ENCODE measurements around the gene CEPT1. TPM values are rescaled to one million over a fixed set of nuclear protein-coding genes. Genes with fewer than 3 reads are reported as not detected.
"Not testable (repeated sequence)": the region's sequence is repeated elsewhere in the genome, so short reads cannot be mapped to it uniquely, and the experiment has no call there.

CEPT1 gene
- total RNA-seq (2014; rRNA removed), result 28.8 and 31.2 TPM in 2 replicates
- polyA plus RNA-seq (2012), result 10.1 TPM

- peak; percentile 94 for DNase-seq (ENCODE audit: low read depth)
These were observed at the start of gene CEPT1, which contains the start of gene DRAM2 for GRCh38 chr1:111139956-111140679. Gene CEPT1, plus strand, starts transcription at chr1:111140223. Its CDS starts 7,492 bp downstream, at chr1:111147715. Gene DRAM2, minus strand, starts transcription at chr1:111140093. Its CDS starts 8,539 bp downstream, at chr1:111131554.

- DNase-seq (ENCODE audit: low read depth), result not testable (repeated sequence)
These were observed 44.6 kb upstream of the CEPT1 start for GRCh38 chr1:111095421-111095820.

GRCh38 chr1:111097356-111098099 lies 42.5 kb upstream of the CEPT1 start:
- no peak for DNase-seq (ENCODE audit: low read depth)

GRCh38 chr1:111099289-111099688 lies 40.7 kb upstream of the CEPT1 start:
- no peak for DNase-seq (ENCODE audit: low read depth)

GRCh38 chr1:111101854-111102642 lies 38.0 kb upstream of the CEPT1 start:
- DNase-seq (ENCODE audit: low read depth), result no peak

- no peak for DNase-seq (ENCODE audit: low read depth)
These were observed 35.0 kb upstream of the CEPT1 start for GRCh38 chr1:111104981-111105380.

- DNase-seq (ENCODE audit: low read depth), result peak; percentile 8
These were observed 29.7 kb upstream of the CEPT1 start for GRCh38 chr1:111110197-111110899.

- no peak for DNase-seq (ENCODE audit: low read depth)
These were observed 23.5 kb upstream of the CEPT1 start for GRCh38 chr1:111116496-111116895.

- DNase-seq (ENCODE audit: low read depth), result no peak
These were observed 13.7 kb upstream of the CEPT1 start for GRCh38 chr1:111126354-111126753.

- DNase-seq (ENCODE audit: low read depth), result no peak
These were observed 11.9 kb upstream of the CEPT1 start for GRCh38 chr1:111127923-111128643.

- no peak for DNase-seq (ENCODE audit: low read depth)
These were observed 10.6 kb upstream of the CEPT1 start for GRCh38 chr1:111129376-111129775.

GRCh38 chr1:111131693-111132092 lies 8.3 kb upstream of the CEPT1 start:
- no peak for DNase-seq (ENCODE audit: low read depth)

- no peak for DNase-seq (ENCODE audit: low read depth)
These were observed 6.2 kb upstream of the CEPT1 start for GRCh38 chr1:111133866-111134265.

- DNase-seq (ENCODE audit: low read depth), result peak; percentile 57
These were observed 583 bp upstream of the CEPT1 start for GRCh38 chr1:111139324-111139955.

- peak; percentile 54 for DNase-seq (ENCODE audit: low read depth)
These were observed 601 bp downstream of the CEPT1 start for GRCh38 chr1:111140680-111140967.

- DNase-seq (ENCODE audit: low read depth), result no peak
These were observed 1.5 kb downstream of the CEPT1 start for GRCh38 chr1:111141245-111142220.

GRCh38 chr1:111142356-111142975 lies 2.4 kb downstream of the CEPT1 start:
- no peak for DNase-seq (ENCODE audit: low read depth)

- DNase-seq (ENCODE audit: low read depth), result no peak
These were observed 5.5 kb downstream of the CEPT1 start for GRCh38 chr1:111145542-111145941.
